GM12891 (cell line): ENCODE measurements around the gene PTGIS.
A peak's percentile ranks its signal among the peaks of the same experiment; 100 is the strongest.

ENCODE experiments used
- DNase-seq: peaks from one replicate; pipeline ENCODE4 v3.0.0; 2011; ENCODE audit warnings: low spot score; ENCODE audit not compliant: insufficient read length
- FAIRE-seq: peaks from 2 replicates; lab custom pipeline; 2011; peaks lifted over from hg19 to GRCh38; lab: Jason Lieb, UNC
- PAX5 ChIP-seq: IDR thresholded peaks from 2 replicates; pipeline ENCODE4 v1.6.1; 2011; ENCODE audit warnings: low read length, moderate library complexity, mild to moderate bottlenecking; ENCODE audit not compliant: insufficient read depth, severe bottlenecking
- POLR2A ChIP-seq: IDR thresholded peaks from 2 replicates; pipeline ENCODE4 v1.6.1; 2011; ENCODE audit warnings: low read depth, low read length, control low read depth
- POLR2AphosphoS5 ChIP-seq: IDR thresholded peaks from 2 replicates; pipeline ENCODE4 v1.6.1; 2011; ENCODE audit warnings: low read depth, low read length, control low read depth
- POU2F2 ChIP-seq: IDR thresholded peaks from 2 replicates; pipeline ENCODE4 v1.6.1; 2011; ENCODE audit warnings: low read depth, mild to moderate bottlenecking, control low read depth, low read length, moderate library complexity
- SPI1 ChIP-seq: IDR thresholded peaks from 2 replicates; pipeline ENCODE4 v1.6.1; 2011; ENCODE audit warnings: low read depth, low read length, control low read depth
- TAF1 ChIP-seq: IDR thresholded peaks from 2 replicates; pipeline ENCODE4 v1.6.1; 2011; ENCODE audit warnings: low read depth, low read length, control low read depth

PTGIS gene

GRCh38 chr20:49513009-49513408 lies 54.9 kb downstream of the PTGIS start:
- FAIRE-seq: no peak
- TF ChIP-seq TAF1: no peak
- TF ChIP-seq POLR2A: no peak
- TF ChIP-seq POU2F2: no peak
- TF ChIP-seq PAX5: no peak
- TF ChIP-seq POLR2AphosphoS5: no peak
- no peak for TF ChIP-seq SPI1
- no peak for DNase-seq

GRCh38 chr20:49511788-49512525 lies 56.0 kb downstream of the PTGIS start:
- DNase-seq: no peak
- no peak for TF ChIP-seq POLR2A
- no peak for TF ChIP-seq POU2F2
- TF ChIP-seq PAX5: no peak
- no peak for TF ChIP-seq TAF1
- TF ChIP-seq SPI1: no peak
- no peak for TF ChIP-seq POLR2AphosphoS5
- no peak for FAIRE-seq

- FAIRE-seq (no peak), DNase-seq (no peak)
- TF ChIP-seq POLR2AphosphoS5 (no peak), POLR2A (no peak), SPI1 (no peak), POU2F2 (no peak), TAF1 (no peak), PAX5 (no peak)
These were observed 57.3 kb downstream of the PTGIS start for GRCh38 chr20:49510562-49511122.

- TF ChIP-seq POLR2AphosphoS5 (no peak), PAX5 (no peak), SPI1 (no peak)
- peak; percentile 23 for FAIRE-seq
- DNase-seq: peak; percentile 43
These were observed 59.3 kb downstream of the PTGIS start for GRCh38 chr20:49508435-49509199.

GRCh38 chr20:49507741-49508434 lies 60.0 kb downstream of the PTGIS start:
- DNase-seq (no peak), FAIRE-seq (no peak)
- TF ChIP-seq POLR2AphosphoS5: no peak
- TF ChIP-seq PAX5: no peak
- TF ChIP-seq POU2F2: no peak
- TF ChIP-seq POLR2A: no peak
- TF ChIP-seq TAF1: no peak
- no peak for TF ChIP-seq SPI1

- TF ChIP-seq POLR2AphosphoS5 (no peak), POU2F2 (no peak)
- FAIRE-seq (no peak), DNase-seq (no peak)
These were observed 62.4 kb downstream of the PTGIS start for GRCh38 chr20:49505518-49505917.

- TF ChIP-seq POU2F2: no peak
- TF ChIP-seq PAX5: no peak
- no peak for TF ChIP-seq TAF1
- no peak for TF ChIP-seq POLR2A
- no peak for TF ChIP-seq SPI1
- TF ChIP-seq POLR2AphosphoS5: no peak
- FAIRE-seq (no peak), DNase-seq (no peak)
These were observed 64.8 kb downstream of the PTGIS start for GRCh38 chr20:49503176-49503575.

- DNase-seq (no peak), FAIRE-seq (no peak)
These were observed 66.0 kb downstream of the PTGIS start for GRCh38 chr20:49501917-49502316.

GRCh38 chr20:49497398-49497669 lies 70.6 kb downstream of the PTGIS start:
- FAIRE-seq (no peak), DNase-seq (no peak)
- TF ChIP-seq POLR2A: no peak
- no peak for TF ChIP-seq SPI1
- TF ChIP-seq POLR2AphosphoS5: no peak
- TF ChIP-seq POU2F2: no peak
- no peak for TF ChIP-seq TAF1
- TF ChIP-seq PAX5: no peak

More at GRCh38 chr20:49501917-49502316, 66.0 kb downstream of the PTGIS start:
- TF ChIP-seq POU2F2 (no peak), POLR2A (no peak), TAF1 (no peak), PAX5 (no peak), SPI1 (no peak), POLR2AphosphoS5 (no peak)

GRCh38 chr20:49496553-49497397 lies 71.2 kb downstream of the PTGIS start:
- TF ChIP-seq POLR2AphosphoS5: no peak
- TF ChIP-seq POU2F2: no peak
- TF ChIP-seq PAX5: no peak
- no peak for TF ChIP-seq POLR2A
- no peak for TF ChIP-seq TAF1
- TF ChIP-seq SPI1: no peak
- no peak for FAIRE-seq
- DNase-seq: no peak
